Naive thymus-derived CD4-positive, alpha-beta T cell (primary cell): ENCODE results near the gene DYNC1LI2. TPM values are rescaled to one million over a fixed set of nuclear protein-coding genes. Genes with fewer than 3 reads are reported as not detected.
A peak's percentile ranks its signal among the peaks of the same experiment; 100 is the strongest.

Source experiments
- ATAC-seq: fragments of 150-1000 bp; cut with Tn5 transposase; 2 replicates; pipeline ENCODE4 v1.10.0; 2021; ENCODE audit warnings: mild to moderate bottlenecking, moderate library complexity
- CTCF ChIA-PET: fragments of 350-600 bp; sonication (Branson Sonifier 250); formaldehyde crosslinking; loops from one replicate; lab custom pipeline; 2021; ENCODE audit warnings: antibody characterized with exemption; lab: Charles Lee
- POLR2A ChIA-PET: fragments of 350-600 bp; sonication (Branson Sonifier 250); formaldehyde crosslinking; loops from one replicate; lab custom pipeline; 2021; ENCODE audit warnings: antibody characterized with exemption, inconsistent platforms; lab: Charles Lee
- DNase-seq, 9 donors: peaks; one replicate each; pipeline versions ENCODE4 v3.0.0 to v3.0.0-alpha.2; 2020 to 2022; ENCODE audit warnings: mixed read lengths in 1 of 9
- H3K27ac ChIP-seq: one replicate; pipeline ENCODE4 v1.7.0; 2013; ENCODE audit warnings: mild to moderate bottlenecking, low read depth, low read length, moderate library complexity
- H3K27me3 ChIP-seq, 2 donors: one replicate each; pipeline ENCODE4 v1.7.0; 2013; ENCODE audit warnings: low read length in 2 of 2, mild to moderate bottlenecking in 2 of 2, moderate library complexity in 2 of 2; ENCODE audit not compliant: control insufficient read depth in 2 of 2, insufficient read depth in 2 of 2
- H3K36me3 ChIP-seq, 3 experiments: 1 replicate in 2 of 3; 2 replicates in 1 of 3; pipeline ENCODE4 v1.7.0; 2013; ENCODE audit warnings: low read length in 3 of 3, mild to moderate bottlenecking in 3 of 3, moderate library complexity in 1 of 3; ENCODE audit not compliant: insufficient read depth in 3 of 3, control insufficient read depth in 2 of 3
- H3K4me1 ChIP-seq, 2 donors: one replicate each; pipeline ENCODE4 v1.7.0; 2013; ENCODE audit warnings: low read length in 2 of 2, mild to moderate bottlenecking in 2 of 2, moderate library complexity in 1 of 2; ENCODE audit not compliant: control insufficient read depth in 2 of 2, insufficient read depth in 2 of 2
- H3K4me3 ChIP-seq: 2 replicates; pipeline ENCODE4 v1.7.0; 2013; ENCODE audit warnings: mild to moderate bottlenecking, low read length
- H3K9me3 ChIP-seq, 3 experiments: 1 replicate in 2 of 3; 2 replicates in 1 of 3; pipeline ENCODE4 v1.7.0; 2013; ENCODE audit warnings: low read length in 3 of 3; ENCODE audit not compliant: control insufficient read depth in 2 of 3
- H3K27ac Mint-ChIP-seq, 9 donors: one replicate each; pipeline ENCODE4 v1.8.0; 2020 to 2022; ENCODE audit warnings: mixed read lengths in 9 of 9, mild to moderate bottlenecking in 8 of 9, moderate library complexity in 5 of 9, inconsistent platforms in 2 of 9
- H3K27me3 Mint-ChIP-seq, 5 donors: one replicate each; pipeline ENCODE4 v1.8.0; 2021 to 2022; ENCODE audit warnings: mixed read lengths in 5 of 5, mild to moderate bottlenecking in 1 of 5
- H3K36me3 Mint-ChIP-seq, 5 donors: one replicate each; pipeline ENCODE4 v1.8.0; 2020 to 2022; ENCODE audit warnings: mixed read lengths in 5 of 5, mild to moderate bottlenecking in 3 of 5, inconsistent platforms in 1 of 5
- H3K4me1 Mint-ChIP-seq, 7 donors: one replicate each; pipeline ENCODE4 v1.8.0; 2020 to 2022; ENCODE audit warnings: mixed read lengths in 7 of 7, mild to moderate bottlenecking in 3 of 7, inconsistent platforms in 1 of 7
- H3K4me3 Mint-ChIP-seq, 10 donors: one replicate each; pipeline ENCODE4 v1.8.0; 2020 to 2022; ENCODE audit warnings: mild to moderate bottlenecking in 10 of 10, mixed read lengths in 10 of 10, moderate library complexity in 6 of 10, inconsistent platforms in 2 of 10
- H3K9me3 Mint-ChIP-seq, 11 donors: one replicate each; pipeline ENCODE4 v1.8.0; 2020 to 2022; ENCODE audit warnings: mixed read lengths in 11 of 11, mild to moderate bottlenecking in 4 of 11, inconsistent platforms in 1 of 11, moderate library complexity in 1 of 11
- intact Hi-C, 2 donors: fragments of 100-400 bp; cut with micrococcal nuclease; formaldehyde crosslinking; loops; one replicate each; pipeline ENCODE4 v1.15.1; 2023
- polyA plus RNA-seq, 2 donors: library from polyadenylated mRNA; unstranded; fragments of 300-500 nt; fragmentation: Illumina TruSeq; gene quantifications; one replicate each; pipeline ENCODE4 v1.2.3, GENCODE V29; 2021
- total RNA-seq, 6 experiments: library from RNA in 5 of 6; stranded (reverse) in 5 of 6; gene quantifications; 1 replicate in 5 of 6; 2 replicates in 1 of 6; pipeline ENCODE4 v1.2.3 and lab custom pipeline; 2021 to 2026

Gene DYNC1LI2
- total and polyA plus RNA-seq, 7 experiments from 2014 or later = 23.2 to 85.7 (median 77.5) TPM

- DNase-seq = no peak
- ATAC-seq = no peak
- H3K4me1 ChIP-seq = peaks cover 0 to 6% of the 10 kb centered on the region in 2 donors
- intact Hi-C loops = no loop called here
- Mint-ChIP-seq H3K4me3 (no peak overlapping the region), H3K9me3 (no peaks in the 10 kb centered on the region), H3K4me1 (peaks cover 10 to 25% (median 18%) of the 10 kb centered on the region in 7 donors), H3K36me3 (peaks cover 10 to 52% (median 18%) of the 10 kb centered on the region in 5 donors), H3K27me3 (no peaks in the 10 kb centered on the region), H3K27ac (peak overlapping the region in 1 of 9 donors; percentile 31)
- ChIA-PET POLR2A (no interaction called here), CTCF (interaction anchor here (0.5 kb wide), 1 partner anchor 352 kb away, joined by 3 read pairs; no protein-coding TSS in a partner anchor)
- no peaks in the 10 kb centered on the region for H3K9me3 ChIP-seq
- no peak overlapping the region for H3K27ac ChIP-seq
- peaks cover 18 to 83% (median 22%) of the 10 kb centered on the region in 3 experiments for H3K36me3 ChIP-seq
- H3K27me3 ChIP-seq = no peaks in the 10 kb centered on the region
- no peak overlapping the region for H3K4me3 ChIP-seq
Observed at GRCh38 chr16:66735891-66736290, 15.5 kb downstream of the DYNC1LI2 start.

- Histone ChIP-seq H3K27me3 (no peaks in the 10 kb centered on the region), H3K4me3 (no peak overlapping the region), H3K4me1 (no peaks in the 10 kb centered on the region), H3K36me3 (peaks cover 14 to 84% (median 18%) of the 10 kb centered on the region in 3 experiments), H3K9me3 (no peaks in the 10 kb centered on the region), H3K27ac (no peak overlapping the region)
- intact Hi-C loops = no loop called here
- Mint-ChIP-seq H3K27ac (no peak overlapping the region), H3K36me3 (peaks cover 12 to 50% (median 23%) of the 10 kb centered on the region in 5 donors), H3K9me3 (no peaks in the 10 kb centered on the region), H3K4me1 (peaks cover 5 to 9% (median 5%) of the 10 kb centered on the region in 7 donors), H3K4me3 (no peak overlapping the region), H3K27me3 (no peaks in the 10 kb centered on the region)
- POLR2A ChIA-PET = no interaction called here
- DNase-seq (no peak), ATAC-seq (no peak)
- CTCF ChIA-PET = interaction anchor here (0.5 to 1.5 kb wide), 4 partner anchors 11 to 169 kb away, joined by 3 read pairs; partner anchors contain the start of gene DYNC1LI2
Observed at GRCh38 chr16:66731101-66731500, 20.3 kb downstream of the DYNC1LI2 start.

- peak overlapping the region in 1 of 9 donors; percentile 57 for H3K27ac Mint-ChIP-seq
- peaks cover 12 to 54% (median 33%) of the 10 kb centered on the region in 5 donors for H3K36me3 Mint-ChIP-seq
- DNase-seq (no peak), ATAC-seq (no peak)
- Histone ChIP-seq H3K27me3 (no peaks in the 10 kb centered on the region), H3K4me1 (no peaks in the 10 kb centered on the region), H3K9me3 (no peaks in the 10 kb centered on the region), H3K4me3 (no peak overlapping the region), H3K27ac (no peak overlapping the region), H3K36me3 (peaks cover 14 to 85% (median 23%) of the 10 kb centered on the region in 3 experiments)
- CTCF ChIA-PET = interaction anchor here (0.8 to 4.2 kb wide), 5 partner anchors 9 to 321 kb away, joined by 3 to 14 read pairs (median 4); partner anchors contain the start of gene DYNC1LI2
- peak overlapping the region in 1 of 10 donors; percentile 15 for H3K4me3 Mint-ChIP-seq
- intact Hi-C loops = loop anchor here (1.0 to 5.0 kb wide), 8 partner anchors 22 to 323 kb away; partner anchors contain the start of genes CMTM4 (in 1 of the 2) and DYNC1LI2 (in 1 of the 2)
- no peaks in the 10 kb centered on the region for H3K27me3 Mint-ChIP-seq
- no peaks in the 10 kb centered on the region for H3K9me3 Mint-ChIP-seq
- POLR2A ChIA-PET = no interaction called here
- H3K4me1 Mint-ChIP-seq = peaks cover 5 to 9% (median 5%) of the 10 kb centered on the region in 7 donors
Observed at GRCh38 chr16:66728804-66729203, 22.6 kb downstream of the DYNC1LI2 start.

- Mint-ChIP-seq H3K36me3 (peaks cover 16 to 58% (median 35%) of the 10 kb centered on the region in 5 donors), H3K4me1 (peaks cover 5 to 9% (median 5%) of the 10 kb centered on the region in 7 donors), H3K27me3 (no peaks in the 10 kb centered on the region), H3K4me3 (no peak overlapping the region), H3K27ac (peak overlapping the region in 6 of 9 donors; percentile 11 to 86 (median 72)), H3K9me3 (peaks cover 0 to 2% (median 0%) of the 10 kb centered on the region in 11 donors)
- Histone ChIP-seq H3K9me3 (no peaks in the 10 kb centered on the region), H3K4me3 (no peak overlapping the region), H3K27me3 (no peaks in the 10 kb centered on the region), H3K4me1 (no peaks in the 10 kb centered on the region), H3K27ac (no peak overlapping the region), H3K36me3 (peaks cover 14 to 85% (median 24%) of the 10 kb centered on the region in 3 experiments)
- intact Hi-C loops = loop anchor here (1.0 to 5.0 kb wide), 8 partner anchors 23 to 322 kb away; partner anchors contain the start of genes CMTM4 (in 1 of the 2) and DYNC1LI2 (in 1 of the 2)
- CTCF ChIA-PET = interaction anchor here (0.6 to 4.2 kb wide), 10 partner anchors 10 to 321 kb away, joined by 3 to 14 read pairs (median 4); partner anchors contain the start of genes CMTM4 and DYNC1LI2
- ATAC-seq (peak; percentile 92), DNase-seq (peak in 6 of 9 donors; percentile 26 to 56 (median 44))
- POLR2A ChIA-PET = interaction anchor here (0.6 kb wide), 1 partner anchor 100 kb away, joined by 6 read pairs; no protein-coding TSS in a partner anchor
Observed at GRCh38 chr16:66728117-66728787, 23.2 kb downstream of the DYNC1LI2 start.

- ChIA-PET CTCF (no interaction called here), POLR2A (interaction anchor here (0.6 kb wide), 1 partner anchor 298 kb away, joined by 3 read pairs; no protein-coding TSS in a partner anchor)
- no peaks in the 10 kb centered on the region for H3K27me3 Mint-ChIP-seq
- ATAC-seq (no peak), DNase-seq (no peak)
- H3K4me3 ChIP-seq = no peak overlapping the region
- no peak overlapping the region for H3K4me3 Mint-ChIP-seq
- no peaks in the 10 kb centered on the region for H3K27me3 ChIP-seq
- peaks cover 6 to 46% (median 9%) of the 10 kb centered on the region in 3 experiments for H3K36me3 ChIP-seq
- H3K4me1 Mint-ChIP-seq = no peaks in the 10 kb centered on the region
- no peak overlapping the region for H3K27ac ChIP-seq
- peak overlapping the region in 1 of 9 donors; percentile 31 for H3K27ac Mint-ChIP-seq
- H3K9me3 Mint-ChIP-seq = peaks cover 0 to 2% (median 0%) of the 10 kb centered on the region in 11 donors
- intact Hi-C loops = no loop called here
- H3K36me3 Mint-ChIP-seq = peaks cover 7 to 23% (median 18%) of the 10 kb centered on the region in 5 donors
- no peaks in the 10 kb centered on the region for H3K4me1 ChIP-seq
- H3K9me3 ChIP-seq = no peaks in the 10 kb centered on the region
Observed at GRCh38 chr16:66720766-66721165, 30.6 kb downstream of the DYNC1LI2 start.

- Histone ChIP-seq H3K9me3 (no peaks in the 10 kb centered on the region), H3K27me3 (no peaks in the 10 kb centered on the region), H3K4me1 (no peaks in the 10 kb centered on the region), H3K4me3 (no peak overlapping the region), H3K36me3 (peaks cover 5 to 31% (median 9%) of the 10 kb centered on the region in 3 experiments), H3K27ac (no peak overlapping the region)
- intact Hi-C loops = no loop called here
- H3K36me3 Mint-ChIP-seq = peaks cover 7 to 15% (median 13%) of the 10 kb centered on the region in 5 donors
- H3K4me1 Mint-ChIP-seq = no peaks in the 10 kb centered on the region
- ATAC-seq = no peak
- H3K27ac Mint-ChIP-seq = no peak overlapping the region
- CTCF ChIA-PET = no interaction called here
- H3K9me3 Mint-ChIP-seq = peaks cover 0 to 2% (median 0%) of the 10 kb centered on the region in 11 donors
- POLR2A ChIA-PET = no interaction called here
- no peaks in the 10 kb centered on the region for H3K27me3 Mint-ChIP-seq
- H3K4me3 Mint-ChIP-seq = no peak overlapping the region
- DNase-seq = no peak
Observed at GRCh38 chr16:66719246-66719645, 32.2 kb downstream of the DYNC1LI2 start.
